Measurements from ENCODE around the gene TNFRSF17.

DNA sequence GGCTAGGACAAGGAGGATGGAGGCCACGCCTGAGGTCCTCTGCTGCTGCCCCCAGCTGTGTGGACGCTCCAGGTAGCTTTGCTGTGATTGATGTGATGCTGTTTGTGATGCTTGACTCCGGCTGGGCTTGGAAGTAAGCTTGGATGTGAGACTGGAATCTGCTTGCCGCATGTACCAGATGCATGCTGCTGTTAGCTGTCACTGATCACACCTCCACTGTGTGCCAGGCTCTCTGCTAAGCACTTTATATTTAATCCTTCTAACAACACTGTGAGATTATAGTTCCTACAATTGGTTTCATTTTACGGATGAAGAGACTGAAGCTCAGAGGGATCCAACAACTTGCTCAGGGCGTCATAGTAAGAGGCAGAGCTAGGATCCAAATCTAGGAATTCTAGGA lies 35.0 kb downstream of the TNFRSF17 start:
- TF ChIP-seq, protein P1, sequence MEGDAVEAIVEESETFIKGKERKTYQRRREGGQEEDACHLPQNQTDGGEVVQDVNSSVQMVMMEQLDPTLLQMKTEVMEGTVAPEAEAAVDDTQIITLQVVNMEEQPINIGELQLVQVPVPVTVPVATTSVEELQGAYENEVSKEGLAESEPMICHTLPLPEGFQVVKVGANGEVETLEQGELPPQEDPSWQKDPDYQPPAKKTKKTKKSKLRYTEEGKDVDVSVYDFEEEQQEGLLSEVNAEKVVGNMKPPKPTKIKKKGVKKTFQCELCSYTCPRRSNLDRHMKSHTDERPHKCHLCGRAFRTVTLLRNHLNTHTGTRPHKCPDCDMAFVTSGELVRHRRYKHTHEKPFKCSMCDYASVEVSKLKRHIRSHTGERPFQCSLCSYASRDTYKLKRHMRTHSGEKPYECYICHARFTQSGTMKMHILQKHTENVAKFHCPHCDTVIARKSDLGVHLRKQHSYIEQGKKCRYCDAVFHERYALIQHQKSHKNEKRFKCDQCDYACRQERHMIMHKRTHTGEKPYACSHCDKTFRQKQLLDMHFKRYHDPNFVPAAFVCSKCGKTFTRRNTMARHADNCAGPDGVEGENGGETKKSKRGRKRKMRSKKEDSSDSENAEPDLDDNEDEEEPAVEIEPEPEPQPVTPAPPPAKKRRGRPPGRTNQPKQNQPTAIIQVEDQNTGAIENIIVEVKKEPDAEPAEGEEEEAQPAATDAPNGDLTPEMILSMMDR (IDR thresholded peaks at IDR 0.05 in 4 of 5, conservative IDR thresholded peaks at IDR 0.05 in 1 of 5): no peak
- TF ChIP-seq POLR2A (IDR thresholded peaks at IDR 0.05): no peak

Measured in gastrocnemius medialis (tissue), 4 donors.